GM18951 (cell line): ENCODE measurements around the gene PRRX1.

Experiments
- POLR2A ChIP-seq: IDR thresholded peaks from 4 replicates; pipeline ENCODE4 v1.6.1; 2011; ENCODE audit warnings: mild to moderate bottlenecking; ENCODE audit not compliant: insufficient read length, insufficient read depth; ENCODE audit errors: extremely low read depth
- in situ Hi-C: fragments of 300-500 bp; cut with MboI; formaldehyde crosslinking; loops from one replicate; pipeline ENCODE4 v1.12.0; 2022; ENCODE audit warnings: low sequenced_read_pairs, mixed read lengths, inconsistent platforms; ENCODE audit not compliant: unreplicated experiment

Gene PRRX1

DNA sequence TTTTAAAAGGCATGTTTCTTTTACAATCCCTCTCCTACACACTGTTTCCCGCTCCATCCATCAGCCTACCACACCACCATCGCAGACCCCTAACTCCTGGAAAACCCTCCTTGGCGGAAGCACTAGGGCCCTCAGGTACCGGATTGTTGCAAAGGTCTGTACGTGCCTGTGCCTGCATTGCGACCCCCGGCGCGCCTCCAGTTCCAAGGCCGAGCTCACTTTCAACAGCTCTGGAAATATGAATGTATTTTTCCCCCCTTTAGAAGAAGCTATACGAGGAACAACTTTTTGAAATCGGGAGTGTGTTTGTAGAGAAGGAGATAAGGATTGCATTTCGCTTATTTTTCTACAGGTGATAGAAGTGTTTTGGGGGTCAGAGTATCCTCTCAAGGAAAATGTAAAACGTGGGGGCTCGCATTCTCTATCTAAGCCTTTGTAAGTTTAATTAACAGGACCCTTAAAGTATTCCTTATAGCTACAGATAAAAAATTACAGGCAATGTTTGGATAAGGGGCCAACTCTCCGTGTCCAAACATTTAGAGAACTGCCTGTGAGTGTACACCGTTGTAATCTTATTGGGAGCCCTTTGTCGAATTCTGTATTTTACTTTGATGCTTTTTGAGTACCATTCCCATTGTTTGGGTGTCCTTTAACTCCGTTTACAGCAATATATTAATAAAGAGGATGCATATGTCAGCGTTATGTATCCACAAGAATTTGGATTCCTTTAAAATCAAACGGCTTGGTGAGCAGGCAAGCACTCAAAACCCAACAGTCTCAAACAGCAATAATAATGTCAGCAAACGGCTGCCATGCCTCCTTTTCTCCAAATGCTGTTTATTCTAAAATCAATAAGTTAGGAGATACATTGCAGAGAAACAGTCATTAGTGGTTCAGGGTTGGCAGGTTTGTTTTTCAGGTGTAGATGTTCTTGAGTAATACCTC, 5.9 kb downstream of the PRRX1 start:
- no peak for TF ChIP-seq POLR2A
- in situ Hi-C loops = loop anchor here (25.0 kb wide), 1 partner anchor 733 kb away; no protein-coding TSS in a partner anchor

DNA sequence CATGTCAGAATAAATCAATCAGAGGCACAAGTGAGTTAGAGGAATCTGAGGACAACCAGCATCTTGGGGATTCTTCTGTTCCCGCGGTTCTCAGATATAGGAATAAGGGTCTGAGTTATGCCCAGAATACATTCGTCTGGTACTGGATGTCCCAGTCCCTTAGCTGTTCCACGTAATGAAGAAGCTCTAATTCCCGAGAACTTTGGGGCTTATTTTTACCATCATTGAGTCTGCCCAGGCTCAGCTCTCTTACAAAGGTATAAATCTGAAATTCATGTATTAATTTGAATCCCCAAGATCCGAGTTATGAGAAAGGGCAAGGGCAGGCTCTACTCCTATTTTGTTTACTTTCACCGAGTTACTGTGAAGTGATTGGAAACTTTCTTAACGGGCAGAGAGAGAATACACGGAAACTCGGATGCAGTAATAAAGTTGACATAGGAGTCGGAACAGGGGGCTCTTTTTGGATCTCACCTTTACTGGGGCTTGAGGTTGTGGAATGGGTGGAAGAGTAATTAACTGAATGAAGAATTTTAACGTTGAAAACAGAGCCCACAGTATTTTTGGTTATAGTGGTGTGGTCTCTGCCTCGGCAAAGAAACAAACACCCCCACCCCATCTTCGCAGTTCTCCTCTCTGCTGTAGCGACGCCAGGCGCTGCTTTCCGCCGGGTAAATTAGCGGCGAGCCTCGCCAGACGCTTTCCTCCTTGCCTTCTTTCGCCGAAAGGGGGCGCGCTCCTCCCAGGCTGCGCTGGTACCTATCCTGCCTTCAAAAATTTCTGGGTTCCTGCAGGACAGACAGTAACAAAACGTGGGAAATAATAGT, 7.1 kb downstream of the PRRX1 start:
- in situ Hi-C loops = loop anchor here (25.0 kb wide), 1 partner anchor 734 kb away; no protein-coding TSS in a partner anchor
- no peak for TF ChIP-seq POLR2A

DNA sequence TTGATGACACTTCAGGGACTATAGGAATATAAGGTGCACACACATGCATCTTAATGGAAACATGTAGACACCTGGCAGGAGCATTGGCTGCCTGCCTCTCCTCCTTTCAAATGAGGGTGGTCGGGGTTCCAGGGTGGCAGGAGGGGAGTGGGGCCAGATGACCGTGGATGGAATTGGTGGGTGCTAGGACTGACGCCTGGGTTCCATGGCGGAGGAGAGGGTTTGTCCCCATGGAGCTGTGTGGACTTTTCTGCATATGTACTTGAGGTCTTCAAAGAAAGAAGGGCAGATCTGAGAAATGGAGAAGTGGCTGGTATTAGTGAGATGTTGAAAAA, 7.7 kb downstream of the PRRX1 start:
- in situ Hi-C loops = loop anchor here (25.0 kb wide), 1 partner anchor 734 kb away; no protein-coding TSS in a partner anchor
- no peak for TF ChIP-seq POLR2A

DNA sequence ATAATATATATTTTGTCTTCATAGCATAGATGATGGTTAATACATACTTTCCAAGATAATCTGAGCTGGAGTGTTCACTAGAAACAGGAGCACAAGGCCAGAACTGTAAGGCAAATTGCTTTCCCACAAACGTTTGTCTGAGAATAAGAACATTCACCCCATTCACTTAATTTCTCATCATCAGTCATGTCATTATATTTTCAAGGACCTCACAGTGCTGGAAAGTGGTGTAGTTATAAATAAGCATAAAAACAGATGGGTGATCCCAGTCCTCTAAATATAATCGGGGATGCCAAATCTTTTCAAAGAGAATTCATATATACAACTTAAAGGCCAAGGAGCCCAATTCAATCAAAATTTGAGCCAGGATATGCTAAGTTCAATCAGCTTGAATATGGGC, 8.4 kb downstream of the PRRX1 start:
- no peak for TF ChIP-seq POLR2A
- in situ Hi-C loops = loop anchor here (25.0 kb wide), 1 partner anchor 735 kb away; no protein-coding TSS in a partner anchor

DNA sequence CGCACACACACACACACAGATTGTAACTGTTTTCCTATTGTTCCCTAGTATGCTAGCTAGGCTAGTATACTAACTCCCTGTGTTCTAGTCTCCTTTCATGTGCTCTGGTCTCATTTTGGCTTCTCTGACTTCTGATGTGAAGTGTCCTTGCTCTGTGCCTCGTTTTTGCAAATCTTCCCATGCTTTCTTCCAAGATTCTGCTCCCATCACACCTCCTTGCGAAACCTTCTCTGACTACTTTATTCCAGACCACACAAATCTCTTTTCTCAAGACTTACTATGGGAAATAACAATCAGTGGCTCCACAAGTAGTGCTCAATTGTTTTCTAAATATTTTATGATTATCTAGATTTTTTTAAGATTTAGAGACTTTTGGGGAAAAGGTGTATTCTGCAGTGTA, 10.3 kb downstream of the PRRX1 start:
- TF ChIP-seq POLR2A = no peak
- in situ Hi-C loops = loop anchor here (25.0 kb wide), 1 partner anchor 737 kb away; no protein-coding TSS in a partner anchor

DNA sequence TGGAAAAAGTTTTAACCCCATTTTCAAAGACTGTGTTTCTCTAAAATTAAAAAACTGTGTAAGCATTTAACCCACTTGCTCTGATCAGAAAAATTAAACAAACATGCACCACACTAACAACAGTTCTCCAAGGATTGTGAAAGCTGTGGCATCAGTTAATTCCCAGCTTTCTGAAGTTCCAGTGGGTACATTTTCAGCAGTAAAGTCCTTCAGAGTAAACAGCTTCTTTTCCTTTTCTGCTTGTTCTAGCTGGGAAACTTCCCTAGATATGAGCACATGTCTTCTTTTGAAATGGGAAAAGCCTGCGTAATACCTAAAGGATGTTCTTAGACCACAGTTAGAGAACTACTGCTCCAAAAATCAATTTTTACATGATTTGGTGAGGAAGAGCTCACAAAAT, 11.1 kb downstream of the PRRX1 start:
- in situ Hi-C loops = loop anchor here (25.0 kb wide), 1 partner anchor 738 kb away; no protein-coding TSS in a partner anchor
- no peak for TF ChIP-seq POLR2A

DNA sequence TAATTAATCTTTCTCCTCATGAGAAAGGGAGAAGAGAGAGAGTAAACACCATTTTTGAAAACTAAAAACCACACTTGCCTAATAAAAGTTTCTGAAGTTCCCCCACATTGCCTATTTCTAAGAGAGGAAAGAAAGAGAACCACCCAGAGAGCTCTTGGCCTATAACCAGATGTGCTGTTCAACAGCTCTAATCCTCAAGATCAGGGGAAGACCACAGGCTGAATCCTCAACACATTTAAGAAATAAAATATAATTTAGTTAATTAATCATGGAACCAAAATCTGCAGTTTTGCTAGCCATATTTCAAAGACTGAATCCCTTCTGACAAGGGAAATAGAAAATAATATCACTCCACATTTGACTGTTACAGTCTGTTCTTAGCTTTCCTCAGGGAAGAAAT, 11.9 kb downstream of the PRRX1 start:
- in situ Hi-C loops = no loop called here
- no peak for TF ChIP-seq POLR2A

DNA sequence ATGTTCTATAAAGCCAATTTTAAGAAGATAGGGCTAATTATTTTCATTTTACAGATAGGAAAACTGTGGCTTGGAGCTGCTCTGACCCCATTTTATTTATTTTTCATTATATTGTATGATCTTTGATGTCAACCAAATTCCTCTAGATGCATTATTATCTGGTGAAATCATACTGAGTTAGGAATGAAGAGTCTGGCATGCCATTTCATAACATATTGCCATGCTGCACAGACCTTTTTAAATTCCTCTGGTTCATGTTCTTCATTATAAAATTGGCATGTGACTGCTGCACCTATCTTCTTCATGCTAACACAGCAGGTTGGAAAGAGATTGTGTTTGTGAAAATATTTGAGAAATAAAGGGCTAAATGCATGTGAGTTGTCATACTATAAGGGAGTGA, 12.7 kb downstream of the PRRX1 start:
- in situ Hi-C loops = no loop called here
- TF ChIP-seq POLR2A = no peak

DNA sequence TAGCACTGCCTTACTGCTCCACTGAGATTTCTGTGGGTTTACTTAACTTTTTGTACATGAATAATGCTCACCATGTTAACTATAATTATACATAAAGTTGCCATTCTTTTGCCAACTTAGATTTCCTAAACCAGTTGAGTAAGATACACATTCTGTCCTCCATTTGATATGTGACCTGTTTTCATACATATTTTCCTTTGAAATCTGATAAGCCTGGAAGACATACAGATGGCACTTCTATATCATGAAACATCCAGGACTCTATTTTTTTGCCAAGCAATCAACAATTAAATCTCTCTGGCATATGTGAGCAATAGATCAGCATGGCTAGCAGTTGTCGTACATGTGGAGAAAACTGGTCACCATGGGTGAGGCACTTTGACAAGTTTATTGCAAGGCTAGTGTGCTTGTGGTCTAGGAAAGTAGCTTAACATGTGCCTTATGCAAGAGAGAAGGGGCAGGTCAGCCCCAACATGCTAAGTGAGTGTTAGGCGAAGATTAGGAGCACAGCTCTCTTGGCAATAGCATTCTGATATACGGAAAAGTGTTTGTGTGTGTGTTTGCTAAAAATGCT, 14.2 kb downstream of the PRRX1 start:
- in situ Hi-C loops = no loop called here
- TF ChIP-seq POLR2A = no peak

DNA sequence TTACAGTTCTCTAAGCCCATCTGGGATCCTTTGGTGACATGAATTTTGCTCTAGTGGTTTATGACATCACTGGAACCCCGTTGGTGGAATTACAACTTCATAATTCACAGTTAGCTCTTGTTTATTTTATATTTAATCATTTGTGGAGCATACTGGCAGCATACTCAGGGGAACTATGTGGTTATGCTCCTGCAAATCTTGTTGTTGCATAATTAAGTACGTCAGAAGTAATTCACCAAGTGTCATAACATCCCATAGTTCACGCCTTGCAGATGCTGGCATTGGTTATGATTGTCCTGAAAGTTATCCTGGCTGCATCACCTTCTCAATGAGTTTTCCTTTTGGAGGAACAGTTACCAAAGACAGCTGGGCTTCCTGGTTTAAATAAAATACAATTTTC, 16.5 kb downstream of the PRRX1 start:
- in situ Hi-C loops = no loop called here
- TF ChIP-seq POLR2A = no peak

DNA sequence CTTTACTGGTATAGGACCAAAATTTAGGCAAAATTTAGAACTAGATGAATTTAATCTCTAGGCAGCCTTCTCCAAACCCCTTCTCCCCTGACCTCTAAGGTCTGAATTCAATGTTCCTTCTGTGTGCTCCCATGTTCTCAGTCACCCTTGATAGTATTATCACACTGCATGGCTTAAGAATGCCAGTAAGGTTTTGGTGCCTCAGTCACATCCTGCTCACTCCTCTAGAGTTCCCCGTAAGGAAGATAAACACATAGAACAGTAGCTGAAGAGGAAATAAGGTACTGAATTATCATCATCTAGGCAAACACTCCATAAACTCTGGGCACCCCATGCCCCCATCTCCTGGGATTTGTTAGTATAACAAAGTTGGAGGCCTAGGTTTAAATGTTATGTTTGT, 18.2 kb downstream of the PRRX1 start:
- in situ Hi-C loops = no loop called here

DNA sequence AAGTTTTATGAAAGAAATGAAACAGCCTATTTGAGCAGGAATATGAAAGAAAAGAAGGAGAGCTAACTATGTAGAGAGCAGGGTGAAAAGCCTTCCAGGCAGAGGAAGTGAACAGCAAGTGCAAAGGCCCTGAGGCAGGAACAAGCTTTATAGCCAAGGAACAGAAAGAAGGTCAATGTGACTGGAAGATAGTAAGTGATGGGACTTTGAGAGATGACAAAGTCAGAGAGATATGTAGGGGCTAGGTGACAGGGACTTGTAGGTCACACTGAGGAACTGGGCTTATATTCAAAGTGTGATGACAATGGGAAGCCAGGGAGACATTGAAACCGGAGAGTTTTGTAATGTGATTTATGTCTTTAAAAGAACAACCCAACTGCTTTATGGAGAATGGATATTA, 18.9 kb downstream of the PRRX1 start:
- TF ChIP-seq POLR2A = no peak
- in situ Hi-C loops = no loop called here

More for the DNA sequence above, 18.2 kb downstream of the PRRX1 start:
- no peak for TF ChIP-seq POLR2A

DNA sequence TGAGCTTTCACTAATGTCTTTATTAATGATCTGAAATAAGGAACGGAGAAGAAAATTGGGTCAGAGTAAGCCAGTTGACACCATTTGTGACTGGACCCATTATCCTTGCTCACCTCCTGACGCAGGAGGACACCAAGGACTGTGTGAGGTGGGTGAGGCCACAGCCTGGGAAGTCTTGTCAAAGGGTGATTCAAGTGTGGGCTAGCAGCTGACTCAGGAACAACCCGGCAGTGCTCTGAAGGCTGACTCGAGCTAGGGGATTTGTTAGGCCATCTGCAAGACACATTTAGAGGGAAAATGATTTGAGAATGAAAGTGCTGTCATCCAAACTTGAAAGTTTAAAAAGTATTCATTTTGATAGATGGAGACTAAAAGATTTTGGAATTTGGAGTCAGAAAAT, 21.2 kb downstream of the PRRX1 start:
- TF ChIP-seq POLR2A = no peak
- in situ Hi-C loops = no loop called here
